NAMALWA (cell line): ENCODE data around the gene ARMS2.

Experiments
- DNase-seq: peaks from one replicate; pipeline ENCODE4 v3.0.0-alpha.2; 2015; ENCODE audit warnings: low spot score

The ARMS2 gene

GRCh38 chr10:122454603-122455080, at the start of gene ARMS2:
Gene ARMS2 (plus strand): TSS chr10:122454653. CDS start chr10:122454728, 75 bp downstream.
- no peak for DNase-seq

- no peak for DNase-seq
Observed at GRCh38 chr10:122407375-122408125, 46.9 kb upstream of the ARMS2 start.

DNA sequence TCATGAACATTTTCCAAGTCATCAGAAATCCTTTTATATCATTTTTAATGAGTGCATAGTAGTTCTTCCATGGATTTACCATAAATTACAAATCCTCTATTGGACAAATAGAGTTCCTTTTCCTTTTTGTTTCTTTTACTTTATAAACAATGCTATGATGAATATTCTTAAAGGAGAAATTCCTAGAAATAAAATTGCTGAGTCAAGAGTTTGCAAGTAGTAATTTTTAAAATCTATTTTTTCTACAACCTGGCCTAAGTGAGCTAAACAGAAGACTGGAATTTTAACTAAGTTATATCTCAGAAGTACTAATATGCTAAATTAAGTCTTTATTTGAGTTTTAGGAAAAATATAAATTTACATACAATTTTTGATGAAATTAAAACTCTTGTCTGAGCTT, 41.1 kb upstream of the ARMS2 start:
- no peak for DNase-seq

DNA sequence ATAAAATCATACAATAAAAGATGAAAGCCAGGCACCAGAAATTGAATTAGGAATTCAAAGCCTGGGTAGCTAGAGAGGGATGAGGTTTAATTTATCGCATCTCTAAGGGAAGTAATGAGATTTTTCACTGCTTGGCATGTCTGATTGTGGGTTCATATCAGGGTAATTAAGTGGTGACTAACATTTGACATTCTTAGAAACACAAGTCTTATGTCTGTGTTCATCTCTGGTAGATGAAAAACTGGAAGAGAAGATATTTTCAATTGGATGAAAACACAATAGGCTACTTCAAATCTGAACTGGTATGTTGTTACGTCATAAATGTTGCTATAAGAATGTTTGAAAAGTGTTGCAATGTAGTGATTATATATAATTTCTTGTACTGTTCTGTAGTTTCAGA, 36.8 kb upstream of the ARMS2 start:
- no peak for DNase-seq

- DNase-seq: no peak
Observed at GRCh38 chr10:122419016-122419415, 35.4 kb upstream of the ARMS2 start.

DNA sequence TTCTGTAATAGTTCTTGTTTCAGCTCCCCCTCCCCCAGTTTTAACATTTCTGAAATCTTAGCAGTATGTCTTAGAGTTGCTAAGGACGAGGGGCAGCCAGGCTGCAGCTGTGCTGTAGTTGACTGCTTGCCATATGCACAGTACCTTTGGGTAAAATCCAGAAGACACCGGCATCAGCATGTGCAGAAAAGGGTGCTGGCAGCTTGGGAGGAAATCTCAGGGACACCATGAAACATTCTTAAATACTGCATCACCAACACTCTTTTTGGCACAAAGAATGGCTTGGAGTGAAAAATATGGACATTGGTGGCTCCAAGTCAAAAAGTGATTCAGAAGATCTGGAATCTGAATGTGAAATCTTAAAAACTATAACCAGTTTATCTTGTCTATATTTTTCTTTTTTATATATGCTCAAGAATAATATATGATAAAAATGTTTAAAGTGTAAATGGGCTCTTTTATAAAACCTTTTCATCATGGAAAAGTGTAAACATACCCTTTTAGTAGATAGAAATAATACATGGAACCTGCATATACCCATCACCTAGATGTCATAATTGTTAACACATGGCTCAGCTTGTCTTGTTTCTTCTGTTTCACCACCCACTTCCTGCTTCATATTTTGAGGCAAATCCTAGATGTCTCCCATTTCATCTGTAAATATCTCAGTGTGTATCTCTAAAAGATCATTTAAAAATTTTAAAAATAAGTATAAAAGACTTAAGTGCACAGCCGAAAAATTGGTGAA, 34.4 kb upstream of the ARMS2 start:
- DNase-seq: no peak

DNA sequence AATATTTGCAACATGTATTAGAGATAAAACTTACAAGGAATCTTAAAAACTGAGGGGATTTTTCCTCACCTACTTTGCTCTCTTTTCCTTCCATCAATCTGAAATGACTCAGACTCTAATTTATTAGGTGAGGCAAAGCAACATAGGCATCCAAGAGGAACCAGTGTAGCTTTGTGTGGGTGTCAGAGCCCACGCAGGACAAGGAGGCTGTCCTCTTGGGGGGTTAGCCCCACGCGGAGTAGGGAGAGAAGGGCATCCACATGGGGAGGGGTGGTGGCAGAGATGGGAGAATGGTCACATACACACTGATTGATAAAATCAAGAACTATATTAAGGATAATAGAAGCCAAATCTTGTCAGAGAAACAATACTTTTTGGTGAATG, 33.8 kb upstream of the ARMS2 start:
- DNase-seq: no peak

- no peak for DNase-seq
Observed at GRCh38 chr10:122421054-122421625, 33.3 kb upstream of the ARMS2 start.

GRCh38 chr10:122421742-122422141, 32.7 kb upstream of the ARMS2 start:
- no peak for DNase-seq

DNA sequence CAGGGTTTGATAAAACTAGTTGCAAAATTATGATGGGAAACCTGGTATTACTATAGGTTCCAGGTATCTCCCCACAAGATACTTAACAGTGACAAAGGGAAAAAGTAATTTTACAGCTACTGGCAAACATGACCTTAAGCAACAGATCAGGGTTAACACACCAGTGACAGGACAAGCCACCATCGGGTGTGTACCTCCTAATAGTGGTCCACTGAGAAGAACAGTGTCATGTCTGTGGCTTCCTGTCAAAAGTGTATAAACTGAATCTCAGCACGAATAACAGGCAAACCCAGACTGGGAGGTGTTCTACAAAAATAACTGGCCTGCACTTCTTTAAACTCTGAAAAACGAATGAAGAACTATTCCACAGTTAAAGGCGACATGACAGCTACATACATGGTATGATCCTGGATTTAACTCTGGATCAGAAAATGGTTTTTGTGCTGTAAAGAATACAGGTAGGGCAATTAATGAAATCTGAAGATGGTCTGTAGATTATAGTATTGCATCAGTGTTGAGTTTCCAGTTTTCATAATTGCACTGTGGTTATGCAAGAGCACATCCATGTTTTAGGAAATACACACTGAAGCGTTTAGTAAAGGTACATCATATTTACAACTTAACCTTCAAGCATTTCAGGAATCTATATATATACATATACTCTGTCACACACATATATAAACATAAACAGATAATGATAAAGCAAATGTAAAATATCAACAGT, 32.0 kb upstream of the ARMS2 start:
- no peak for DNase-seq

- no peak for DNase-seq
Observed at GRCh38 chr10:122424059-122424458, 30.4 kb upstream of the ARMS2 start.

DNA sequence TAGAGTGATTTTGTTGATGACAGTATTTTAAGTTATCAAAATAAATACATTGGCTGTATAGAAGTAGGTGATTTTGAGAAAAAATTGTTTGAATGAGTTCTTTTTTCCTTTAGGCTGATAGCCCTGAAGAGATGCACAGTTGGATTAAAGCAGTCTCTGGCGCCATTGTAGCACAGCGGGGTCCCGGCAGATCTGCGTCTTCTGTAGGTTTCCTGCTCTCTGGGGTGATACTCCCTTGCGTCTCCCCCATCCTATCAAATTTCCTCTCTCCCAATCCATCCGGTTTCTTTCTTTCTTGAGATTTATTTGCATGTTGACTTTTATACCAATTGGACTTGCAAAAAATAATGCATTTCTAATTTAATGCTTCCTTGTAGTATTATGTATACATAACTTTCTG, 27.6 kb upstream of the ARMS2 start:
- DNase-seq: no peak

DNA sequence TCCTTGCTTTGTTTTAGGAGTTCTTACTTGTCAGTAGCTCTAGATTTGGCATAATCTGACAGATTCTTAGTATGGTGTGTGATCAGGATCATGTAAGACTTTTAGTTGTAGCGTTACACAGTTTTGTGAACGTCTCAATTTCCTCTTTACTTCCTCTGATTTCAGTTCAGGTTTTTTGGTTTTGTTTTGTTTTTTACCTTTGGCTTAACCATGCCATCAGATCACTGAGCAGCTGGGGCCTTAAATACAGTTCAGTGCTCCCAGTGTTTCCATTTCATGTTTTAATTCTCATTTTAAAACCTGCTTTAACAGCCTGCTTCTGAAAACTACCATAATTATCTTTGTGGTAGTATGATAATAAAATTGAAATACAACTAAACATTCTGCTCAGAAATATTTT, 27.2 kb upstream of the ARMS2 start:
- no peak for DNase-seq

DNA sequence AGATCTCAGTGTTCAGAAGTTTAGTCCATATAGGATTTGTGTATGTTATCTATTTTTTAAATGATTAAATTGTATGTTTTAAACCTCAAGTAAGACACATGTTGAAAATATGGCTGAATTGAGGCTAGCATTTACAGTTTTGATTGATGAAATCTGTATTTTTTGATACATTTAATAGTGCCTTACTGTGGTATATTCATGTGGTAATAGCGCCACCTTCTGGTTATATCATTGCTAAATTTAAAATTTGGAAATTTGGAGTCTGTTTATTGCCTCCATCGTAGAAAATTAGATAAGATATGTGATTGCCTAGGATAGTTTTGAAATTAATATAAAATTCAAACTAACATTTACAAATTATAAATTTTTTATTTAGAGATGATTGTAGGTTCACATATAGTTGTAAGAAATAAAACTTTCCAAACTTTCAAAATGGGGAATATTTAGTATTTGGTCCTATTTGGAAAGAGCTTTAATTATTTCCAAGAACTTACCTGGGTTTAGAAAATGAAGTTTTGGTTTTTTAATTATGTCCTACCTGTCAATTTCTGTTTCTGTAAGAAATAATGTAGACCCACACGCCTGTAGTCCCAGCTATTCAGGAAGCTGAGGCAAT, 19.1 kb upstream of the ARMS2 start:
- DNase-seq: peak; percentile 69

DNA sequence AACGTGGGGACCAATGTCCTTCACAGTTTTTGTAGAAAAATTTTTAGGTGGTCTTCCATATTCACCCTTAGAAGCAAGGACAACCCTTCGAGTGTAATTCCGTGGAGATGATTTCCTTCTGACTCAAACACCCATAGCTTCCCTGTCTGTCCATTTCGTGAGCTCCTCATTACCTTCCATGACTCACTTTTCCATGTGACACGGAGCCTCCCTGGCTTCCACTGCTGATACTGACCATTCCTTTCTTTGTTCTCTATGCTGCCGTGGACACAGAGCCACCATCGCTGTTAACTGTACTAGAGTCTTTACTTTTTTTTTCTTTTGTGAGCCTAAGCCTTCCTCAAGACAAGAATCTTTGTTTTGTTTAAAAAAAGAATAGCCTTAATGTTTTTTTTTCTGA, 12.5 kb upstream of the ARMS2 start:
- DNase-seq: no peak

DNA sequence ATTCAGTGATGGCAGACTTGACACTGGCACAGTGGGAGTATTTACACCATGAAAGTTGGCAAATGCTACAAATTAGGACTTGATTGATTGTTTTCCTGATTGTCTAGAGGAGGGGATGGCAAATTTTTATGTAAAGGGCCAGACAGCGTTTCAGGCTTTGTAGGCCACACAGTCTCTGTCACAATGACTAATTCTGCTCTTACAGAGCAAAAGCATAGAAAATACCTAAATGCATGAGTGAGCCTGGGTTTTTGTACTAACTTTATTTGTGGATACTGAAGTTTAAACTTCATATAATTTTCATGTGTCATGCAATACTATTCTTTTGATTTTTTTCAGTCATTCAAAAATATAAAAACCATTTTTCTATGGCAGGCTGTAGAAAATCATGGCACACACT, 9.0 kb upstream of the ARMS2 start:
- no peak for DNase-seq

DNA sequence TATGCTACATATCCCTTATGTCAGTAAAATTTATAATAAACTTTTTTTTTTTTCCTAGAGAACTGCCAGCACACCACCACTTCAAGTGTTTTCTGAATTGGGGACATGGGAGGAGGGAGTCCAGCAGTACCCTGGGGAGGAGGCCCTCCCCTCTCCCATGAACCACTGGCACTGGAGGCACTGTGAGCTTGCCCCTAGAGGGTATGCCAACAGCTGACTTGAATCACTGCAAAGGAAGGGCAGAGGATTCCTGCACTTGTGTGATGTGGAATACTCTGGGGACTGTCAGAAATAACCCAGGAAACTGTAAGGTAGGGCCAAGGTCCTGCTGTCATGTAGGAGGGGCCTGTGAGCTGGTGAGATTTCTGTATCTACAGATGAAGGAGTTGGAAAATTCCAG, 8.5 kb upstream of the ARMS2 start:
- DNase-seq: no peak

GRCh38 chr10:122446668-122447423, 7.6 kb upstream of the ARMS2 start:
- DNase-seq: no peak

GRCh38 chr10:122448600-122448999, 5.9 kb upstream of the ARMS2 start:
- DNase-seq: no peak

- DNase-seq: no peak
Observed at GRCh38 chr10:122449153-122449552, 5.3 kb upstream of the ARMS2 start.

DNA sequence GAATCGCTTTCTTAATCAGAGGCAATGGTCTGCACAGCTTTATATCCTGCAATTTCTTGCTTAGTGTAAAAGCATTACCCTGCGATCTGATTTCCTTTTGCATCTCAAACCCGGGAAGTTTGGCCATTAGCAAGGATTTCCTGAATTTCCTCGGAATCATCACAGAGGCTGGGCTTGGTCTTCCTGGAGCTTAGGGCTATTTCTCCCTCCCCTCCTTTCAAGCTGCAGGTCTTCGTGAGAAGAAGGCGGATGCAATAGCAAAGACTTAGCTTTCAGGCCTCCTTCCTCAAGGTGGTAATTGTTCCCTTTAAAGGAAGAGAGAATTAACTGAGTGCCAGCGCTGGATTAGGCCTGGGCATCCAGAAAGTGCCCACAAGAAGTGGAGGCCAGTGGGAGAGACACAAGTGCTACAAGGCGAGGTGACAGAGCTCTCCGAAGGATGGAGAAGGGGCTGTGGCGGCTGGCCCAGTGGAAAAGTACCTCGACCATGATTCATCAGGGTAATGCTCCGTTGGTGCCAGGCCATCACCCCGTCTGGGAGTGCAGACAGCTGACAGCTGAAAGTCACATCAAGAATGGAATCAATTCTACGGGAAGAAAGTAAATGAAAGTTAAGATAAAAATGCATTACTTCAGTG, 4.0 kb upstream of the ARMS2 start:
- DNase-seq: no peak
